DOHH2 (cell line): Measurements from ENCODE around the gene RRP12.
"Not testable (repeated sequence)": the region's sequence is repeated elsewhere in the genome, so short reads cannot be mapped to it uniquely, and the experiment has no call there.

Source experiments
- H3F3A ChIP-seq: fragments of 200-600 bp; sonication (generic), shearing (Covaris generic); 2 replicates; pipeline ENCODE4 v1.6.0; 2016; ENCODE audit warnings: antibody characterized with exemption, mild to moderate bottlenecking; ENCODE audit not compliant: control insufficient read depth, insufficient read depth
- H3K27ac ChIP-seq: fragments of 200-600 bp; sonication (generic); 2 replicates; pipeline ENCODE4 v1.5.1; 2014; ENCODE audit warnings: low read depth, mild to moderate bottlenecking, low read length, moderate library complexity
- H3K27me3 ChIP-seq: fragments of 200-600 bp; sonication (generic); 2 replicates; pipeline ENCODE4 v1.6.1; 2014; ENCODE audit warnings: mild to moderate bottlenecking, low read length, mixed read lengths; ENCODE audit not compliant: control insufficient read depth
- H3K36me3 ChIP-seq: fragments of 200-600 bp; sonication (generic); 2 replicates; pipeline ENCODE4 v1.6.1; 2014; ENCODE audit warnings: mild to moderate bottlenecking, low read length, moderate library complexity, mixed read lengths; ENCODE audit not compliant: control insufficient read depth
- H3K4me1 ChIP-seq: fragments of 200-600 bp; sonication (generic); 2 replicates; pipeline ENCODE4 v1.6.1; 2014; ENCODE audit warnings: mild to moderate bottlenecking, low read length, mixed read lengths; ENCODE audit not compliant: control insufficient read depth
- H3K4me2 ChIP-seq: fragments of 200-600 bp; sonication (generic); 2 replicates; pipeline ENCODE4 v1.6.0; 2014; ENCODE audit warnings: mild to moderate bottlenecking, low read length, moderate library complexity
- H3K4me3 ChIP-seq: fragments of 200-600 bp; sonication (generic); 2 replicates; pipeline ENCODE4 v1.5.1; 2014; ENCODE audit warnings: mild to moderate bottlenecking, low read length, mixed read lengths
- H3K79me2 ChIP-seq: fragments of 200-600 bp; sonication (generic); 2 replicates; pipeline ENCODE4 v1.6.1; 2014; ENCODE audit warnings: mild to moderate bottlenecking, low read length, mixed read lengths; ENCODE audit not compliant: control insufficient read depth
- H3K9me2 ChIP-seq: fragments of 200-600 bp; sonication (generic); replicated peaks from 2 replicates; pipeline ENCODE4 v1.6.1; 2014; ENCODE audit warnings: mild to moderate bottlenecking, low read length, mixed read lengths; ENCODE audit not compliant: control insufficient read depth
- H3K9me3 ChIP-seq: fragments of 200-600 bp; sonication (generic); 2 replicates; pipeline ENCODE4 v1.6.1; 2014; ENCODE audit warnings: antibody characterized with exemption, low read length, mixed read lengths; ENCODE audit not compliant: control insufficient read depth, insufficient read depth
- H4K20me1 ChIP-seq: fragments of 200-600 bp; sonication (generic); 2 replicates; pipeline ENCODE4 v1.6.0; 2014; ENCODE audit warnings: low read depth, mild to moderate bottlenecking, antibody characterized with exemption, low read length, moderate library complexity; ENCODE audit not compliant: control insufficient read depth, insufficient read depth
- CTCF ChIP-seq: fragments of 200-600 bp; sonication (generic); IDR thresholded peaks from one replicate; pipeline ENCODE4 v1.5.1; 2014; ENCODE audit warnings: antibody characterized with exemption, mild to moderate bottlenecking, low read depth, low read length; ENCODE audit not compliant: poor library complexity, severe bottlenecking
- EZH2phosphoT487 ChIP-seq: fragments of 200-600 bp; sonication (generic); IDR thresholded peaks from 2 replicates; pipeline ENCODE4 v1.6.1; 2017; ENCODE audit warnings: borderline replicate concordance, mild to moderate bottlenecking, antibody characterized with exemption, low read length, moderate library complexity, mixed read lengths

Gene RRP12

GRCh38 chr10:97425964-97426775 lies 25.0 kb upstream of the RRP12 start, which contains the start of gene PGAM1:
TSS of gene PGAM1 (plus strand) at chr10:97426191. CDS start at chr10:97426308, 117 bp downstream.
- H3K9me2 ChIP-seq = no peaks in the 10 kb centered on the region
- H3K36me3 ChIP-seq = peaks cover 50% of the 10 kb centered on the region
- TF ChIP-seq CTCF = peak; percentile 58
- no peak for TF ChIP-seq EZH2phosphoT487
- H3F3A ChIP-seq = peaks cover 36% of the 10 kb centered on the region
- H4K20me1 ChIP-seq = peaks cover 21% of the 10 kb centered on the region
- peak within 1 kb of the TSS; percentile 85 for H3K4me2 ChIP-seq
- H3K27ac ChIP-seq = peak within 1 kb of the TSS; percentile 73
- H3K79me2 ChIP-seq = peaks cover 57% of the 10 kb centered on the region
- H3K9me3 ChIP-seq = no peaks in the 10 kb centered on the region
- H3K4me3 ChIP-seq = peak within 1 kb of the TSS; percentile 95
- H3K4me1 ChIP-seq = peaks cover 38% of the 10 kb centered on the region
- no peaks in the 10 kb centered on the region for H3K27me3 ChIP-seq

- peaks cover 25% of the 10 kb centered on the region for H3F3A ChIP-seq
- H3K27me3 ChIP-seq, H3K4me3 ChIP-seq, H3K27ac ChIP-seq, H3K9me3 ChIP-seq, H3K4me2 ChIP-seq, H3K9me2 ChIP-seq: not testable (repeated sequence)
- peaks cover 16% of the 10 kb centered on the region for H4K20me1 ChIP-seq
- peaks cover 26% of the 10 kb centered on the region for H3K36me3 ChIP-seq
- H3K4me1 ChIP-seq = peaks cover 41% of the 10 kb centered on the region
- H3K79me2 ChIP-seq = peaks cover 34% of the 10 kb centered on the region
Observed at GRCh38 chr10:97423757-97424098, 22.6 kb upstream of the RRP12 start.

- H3K4me2 ChIP-seq = peak overlapping the region; percentile 54
- H3K79me2 ChIP-seq = no peaks in the 10 kb centered on the region
- no peaks in the 10 kb centered on the region for H3K27me3 ChIP-seq
- no peaks in the 10 kb centered on the region for H3K36me3 ChIP-seq
- H4K20me1 ChIP-seq = no peaks in the 10 kb centered on the region
- no peaks in the 10 kb centered on the region for H3K9me3 ChIP-seq
- peaks cover 38% of the 10 kb centered on the region for H3K4me1 ChIP-seq
- TF ChIP-seq CTCF (no peak), EZH2phosphoT487 (no peak)
- H3F3A ChIP-seq = peaks cover 6% of the 10 kb centered on the region
- H3K27ac ChIP-seq = no peak overlapping the region
- H3K9me2 ChIP-seq = no peaks in the 10 kb centered on the region
- H3K4me3 ChIP-seq = peak overlapping the region; percentile 20
Observed at GRCh38 chr10:97416565-97416964, 15.4 kb upstream of the RRP12 start.

- no peak for TF ChIP-seq CTCF
- no peak for TF ChIP-seq EZH2phosphoT487
- no peaks in the 10 kb centered on the region for H3K36me3 ChIP-seq
- H3K4me2 ChIP-seq = no peak overlapping the region
- no peaks in the 10 kb centered on the region for H4K20me1 ChIP-seq
- no peaks in the 10 kb centered on the region for H3K79me2 ChIP-seq
- no peaks in the 10 kb centered on the region for H3K9me2 ChIP-seq
- H3F3A ChIP-seq = no peaks in the 10 kb centered on the region
- no peaks in the 10 kb centered on the region for H3K9me3 ChIP-seq
- peaks cover 19% of the 10 kb centered on the region for H3K4me1 ChIP-seq
- no peaks in the 10 kb centered on the region for H3K27me3 ChIP-seq
- H3K4me3 ChIP-seq = no peak overlapping the region
- H3K27ac ChIP-seq = no peak overlapping the region
Observed at GRCh38 chr10:97412891-97413304, 11.8 kb upstream of the RRP12 start.
